A549 (cell line): ENCODE data around the gene SPOP. TPM values are rescaled to one million over a fixed set of nuclear protein-coding genes. Genes with fewer than 3 reads are reported as not detected.

Source experiments
- ATAC-seq, 2 experiments: fragments of 200-7000 bp in 1 of 2; fragments of >200 bp in 1 of 2; cut with Nextera tagmentation in 1 of 2; cut with Tn5 transposase in 1 of 2; 3 replicates each; pipeline versions ENCODE4 v1.8.0 to v1.9.1; 2018 to 2020; ENCODE audit warnings: mild to moderate bottlenecking in 1 of 2, moderate library complexity in 1 of 2
- CTCF ChIA-PET: fragments of 300-600 bp; sonication (Branson Sonifier 250); formaldehyde crosslinking; extraction: SDS; loops from one replicate; lab custom pipeline; 2021; ENCODE audit warnings: antibody characterized with exemption, inconsistent platforms; lab: Yijun Ruan, JAX
- POLR2A ChIA-PET: fragments of 350-600 bp; formaldehyde crosslinking; extraction: SDS; loops from one replicate; lab custom pipeline; 2021; ENCODE audit warnings: antibody characterized with exemption, inconsistent platforms; lab: Yijun Ruan, JAX
- DNase-seq, 2 experiments: peaks; one replicate each; pipeline versions ENCODE4 v3.0.0 to v3.0.0-alpha.2; 2011 to 2016; ENCODE audit warnings: low read depth in 1 of 2, low spot score in 1 of 2
- FAIRE-seq: peaks from 2 replicates; lab custom pipeline; 2011; peaks lifted over from hg19 to GRCh38; lab: Jason Lieb, UNC
- H3K27ac ChIP-seq, 2 experiments: fragments of >200 bp; sonication (Bioruptor Twin); formaldehyde crosslinking; 3 replicates each; pipeline ENCODE4 v1.5.1; 2016 to 2017
- H3K4me1 ChIP-seq: fragments of >200 bp; sonication (Bioruptor Twin); formaldehyde crosslinking; 3 replicates; pipeline ENCODE4 v1.6.1; 2016
- H3K4me2 ChIP-seq: fragments of >200 bp; sonication (Bioruptor Twin); formaldehyde crosslinking; 3 replicates; pipeline ENCODE4 v1.6.1; 2016
- H3K4me3 ChIP-seq: fragments of >200 bp; sonication (Bioruptor Twin); formaldehyde crosslinking; 3 replicates; pipeline ENCODE4 v1.5.1; 2016
- H3K9me3 ChIP-seq: fragments of >200 bp; sonication (Bioruptor Twin); formaldehyde crosslinking; 3 replicates; pipeline ENCODE4 v1.6.1; 2016
- ATOH8 ChIP-seq: fragments of 250-450 bp; sonication (Bioruptor Pico); IDR thresholded peaks from 2 replicates; pipeline ENCODE4 v1.5.0; 2020; ENCODE audit warnings: low read depth, mild to moderate bottlenecking, moderate library complexity
- BHLHE40 ChIP-seq: IDR thresholded peaks from 2 replicates; pipeline ENCODE4 v1.6.1; 2012; ENCODE audit warnings: low read depth, low read length, inconsistent platforms
- CBX8 ChIP-seq: fragments of 200-600 bp; sonication (generic); IDR thresholded peaks from 2 replicates; pipeline ENCODE4 v1.6.1; 2016
- FOSL2 ChIP-seq, 2 experiments: fragments of 450-650 bp in 1 of 2; fragments of >200 bp in 1 of 2; sonication (Bioruptor Twin) in 1 of 2; formaldehyde crosslinking; IDR thresholded peaks; 2 replicates each; pipeline versions ENCODE4 v1.5.0 to v1.6.1; 2016 to 2020; ENCODE audit warnings: mild to moderate bottlenecking in 1 of 2, moderate library complexity in 1 of 2
- HDAC2 ChIP-seq: fragments of 200-600 bp; sonication (generic); IDR thresholded peaks from 2 replicates; pipeline ENCODE4 v1.6.1; 2016
- HES2 ChIP-seq: fragments of >200 bp; sonication (Bioruptor Twin); formaldehyde crosslinking; IDR thresholded peaks from 2 replicates; pipeline ENCODE4 v1.6.1; 2016
- HEYL ChIP-seq: fragments of 250-450 bp; sonication (Bioruptor Pico); IDR thresholded peaks from 2 replicates; pipeline ENCODE4 v1.8.0; 2021; ENCODE audit warnings: mild to moderate bottlenecking, moderate library complexity
- HMGXB4 ChIP-seq: fragments of 250-450 bp; sonication (Bioruptor Pico); IDR thresholded peaks from 2 replicates; pipeline ENCODE4 v1.5.0; 2021; ENCODE audit warnings: mild to moderate bottlenecking, moderate library complexity, borderline replicate concordance
- JUNB ChIP-seq: fragments of >200 bp; sonication (Bioruptor Twin); formaldehyde crosslinking; IDR thresholded peaks from 2 replicates; pipeline ENCODE4 v1.6.1; 2016
- MAX ChIP-seq: IDR thresholded peaks from 2 replicates; pipeline ENCODE4 v1.6.1; 2012
- MAZ ChIP-seq: fragments of 150-350 bp; IDR thresholded peaks from 2 replicates; pipeline ENCODE4 v1.6.1; 2014; ENCODE audit warnings: antibody characterized with exemption, low read depth, low read length, borderline replicate concordance
- NPAS2 ChIP-seq: fragments of 250-450 bp; sonication (Bioruptor Pico); IDR thresholded peaks from 2 replicates; pipeline ENCODE4 v1.8.0; 2022; ENCODE audit warnings: mild to moderate bottlenecking, moderate library complexity, borderline replicate concordance
- PHF8 ChIP-seq: fragments of 200-600 bp; sonication (generic); IDR thresholded peaks from 2 replicates; pipeline ENCODE4 v1.6.1; 2016; ENCODE audit warnings: low read depth, mild to moderate bottlenecking, antibody characterized with exemption, moderate library complexity, borderline replicate concordance
- POLR2A ChIP-seq: IDR thresholded peaks from 2 replicates; pipeline ENCODE4 v1.6.1; 2012; ENCODE audit warnings: mild to moderate bottlenecking, low read length
- POLR2AphosphoS2 ChIP-seq: conservative IDR thresholded peaks from 2 replicates; pipeline ENCODE4 v1.6.1; 2012; ENCODE audit warnings: low read length, improper control_type of control experiment, inconsistent platforms
- RARB ChIP-seq: fragments of 250-450 bp; sonication (Bioruptor Pico); IDR thresholded peaks from 2 replicates; pipeline ENCODE4 v1.8.0; 2021; ENCODE audit warnings: mild to moderate bottlenecking, moderate library complexity
- RCOR1 ChIP-seq: fragments of 150-350 bp; IDR thresholded peaks from 2 replicates; pipeline ENCODE4 v1.6.1; 2014; ENCODE audit warnings: antibody characterized with exemption, low read length, low read depth
- RFX5 ChIP-seq: fragments of 450-650 bp; IDR thresholded peaks from 2 replicates; pipeline ENCODE4 v1.7.1; 2014; ENCODE audit warnings: antibody characterized with exemption, mild to moderate bottlenecking, moderate library complexity
- SMC3 ChIP-seq: fragments of >200 bp; sonication (Bioruptor Twin); formaldehyde crosslinking; IDR thresholded peaks from 3 replicates; pipeline ENCODE4 v1.6.1; 2018; ENCODE audit warnings: inconsistent platforms
- SREBF2 ChIP-seq: fragments of 450-650 bp; IDR thresholded peaks from 2 replicates; pipeline ENCODE4 v1.6.1; 2014; ENCODE audit warnings: mild to moderate bottlenecking, moderate library complexity
- ZSCAN20 ChIP-seq: fragments of 250-450 bp; sonication (Bioruptor Pico); IDR thresholded peaks from 2 replicates; pipeline ENCODE4 v1.8.0; 2022; ENCODE audit warnings: mild to moderate bottlenecking, moderate library complexity
- WGBS: methylation state at CpG from one replicate; pipeline ENCODE4 v1.1.6; 2017; ENCODE audit errors: missing lambda C conversion rate; 5-methylcytosine and 5-hydroxymethylcytosine counted together
- polyA plus RNA-seq, 4 experiments: library from polyadenylated mRNA; depleted of rRNA in 3 of 4; stranded (reverse); fragments of >200 nt; fragmentation: RNase III in 1 of 4; extraction: RNeasy Plus Mini Kit Qiagen cat#74134 plus additional on column Dnase treatment in 1 of 4; gene quantifications; 2 replicates in 3 of 4; 3 replicates in 1 of 4; pipeline ENCODE4 v1.2.3, GENCODE V29; 2011 to 2017
- TF ChIP-seq, protein P1 (sequence below): IDR thresholded peaks from 2 replicates; pipeline ENCODE4 v1.6.1; 2012
- TF ChIP-seq, protein P2 (sequence below): fragments of >200 bp; sonication (Bioruptor Twin); formaldehyde crosslinking; IDR thresholded peaks from 3 replicates; pipeline ENCODE4 v1.5.1; 2016
- TF ChIP-seq, protein P3 (sequence below): fragments of 450-650 bp; IDR thresholded peaks from 2 replicates; pipeline ENCODE4 v1.6.1; 2014; ENCODE audit warnings: antibody characterized with exemption
- TF ChIP-seq, protein P4 (sequence below): fragments of 150-350 bp; IDR thresholded peaks from 2 replicates; pipeline ENCODE4 v1.6.1; 2014; ENCODE audit warnings: low read depth, mild to moderate bottlenecking, low read length

The SPOP gene
- polyA plus RNA-seq, 2 of the 4 experiments (the other 2 are of a cell fraction): 49.5 to 57.2 TPM

DNA sequence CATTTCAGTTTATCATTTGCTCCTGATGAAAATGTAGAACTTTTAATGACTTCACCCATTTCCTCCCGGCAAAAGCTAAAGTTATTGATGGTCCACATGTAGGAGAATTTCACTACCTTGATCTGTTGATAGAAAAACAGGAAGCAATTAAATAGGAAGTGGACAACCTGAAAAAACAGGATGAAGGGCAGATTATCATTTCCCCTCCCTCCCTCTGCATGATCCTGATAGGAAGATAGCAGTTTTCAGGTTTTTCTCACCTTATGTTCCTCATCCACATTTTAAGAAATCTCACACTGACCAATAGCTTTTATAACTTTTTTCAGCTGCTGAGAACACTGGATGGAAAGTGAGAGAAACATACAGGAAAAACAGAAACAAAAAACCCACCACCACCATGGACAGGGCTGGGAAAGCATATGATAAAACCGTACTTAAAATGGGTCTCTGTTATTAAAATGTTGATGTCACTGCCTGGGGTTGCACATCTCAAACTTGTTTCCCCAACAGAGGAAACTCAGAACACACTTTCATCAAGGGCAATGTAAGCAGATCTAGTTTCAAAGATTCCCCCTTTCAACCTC, 55.9 kb downstream of the SPOP start:
- ChIA-PET CTCF (interaction anchor here (0.7 to 1.4 kb wide), 4 partner anchors 10 to 214 kb away, joined by 3 to 6 read pairs (median 4); no protein-coding TSS in a partner anchor), POLR2A (no interaction called here)
- 92% methylated on average over 2 of the region's 2 CpGs for WGBS
- no peak for ATAC-seq
- H3K9me3 ChIP-seq: no peaks in the 10 kb centered on the region
- H3K4me3 ChIP-seq: no peak overlapping the region
- DNase-seq: no peak
- H3K27ac ChIP-seq: no peak overlapping the region
- TF ChIP-seq SREBF2 (no peak), HEYL (CRISPR knock-in tag) (no peak), BHLHE40 (no peak), FOSL2 (IDR thresholded peaks at IDR 0.05) (no peak), FOSL2 (CRISPR knock-in tag; IDR thresholded peaks at IDR 0.05) (no peak), RFX5 (no peak), MAZ (no peak), ZSCAN20 (no peak), MAX (no peak), RCOR1 (no peak), HMGXB4 (CRISPR knock-in tag) (no peak), PHF8 (no peak), CBX8 (no peak), POLR2A (no peak), POLR2AphosphoS2 (no peak), ATOH8 (CRISPR knock-in tag) (no peak), JUNB (no peak), NPAS2 (CRISPR knock-in tag) (no peak), HES2 (no peak)
- TF ChIP-seq, protein P1, sequence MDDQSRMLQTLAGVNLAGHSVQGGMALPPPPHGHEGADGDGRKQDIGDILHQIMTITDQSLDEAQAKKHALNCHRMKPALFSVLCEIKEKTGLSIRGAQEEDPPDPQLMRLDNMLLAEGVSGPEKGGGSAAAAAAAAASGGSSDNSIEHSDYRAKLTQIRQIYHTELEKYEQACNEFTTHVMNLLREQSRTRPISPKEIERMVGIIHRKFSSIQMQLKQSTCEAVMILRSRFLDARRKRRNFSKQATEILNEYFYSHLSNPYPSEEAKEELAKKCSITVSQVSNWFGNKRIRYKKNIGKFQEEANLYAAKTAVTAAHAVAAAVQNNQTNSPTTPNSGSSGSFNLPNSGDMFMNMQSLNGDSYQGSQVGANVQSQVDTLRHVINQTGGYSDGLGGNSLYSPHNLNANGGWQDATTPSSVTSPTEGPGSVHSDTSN: no peak
- TF ChIP-seq, protein P2, sequence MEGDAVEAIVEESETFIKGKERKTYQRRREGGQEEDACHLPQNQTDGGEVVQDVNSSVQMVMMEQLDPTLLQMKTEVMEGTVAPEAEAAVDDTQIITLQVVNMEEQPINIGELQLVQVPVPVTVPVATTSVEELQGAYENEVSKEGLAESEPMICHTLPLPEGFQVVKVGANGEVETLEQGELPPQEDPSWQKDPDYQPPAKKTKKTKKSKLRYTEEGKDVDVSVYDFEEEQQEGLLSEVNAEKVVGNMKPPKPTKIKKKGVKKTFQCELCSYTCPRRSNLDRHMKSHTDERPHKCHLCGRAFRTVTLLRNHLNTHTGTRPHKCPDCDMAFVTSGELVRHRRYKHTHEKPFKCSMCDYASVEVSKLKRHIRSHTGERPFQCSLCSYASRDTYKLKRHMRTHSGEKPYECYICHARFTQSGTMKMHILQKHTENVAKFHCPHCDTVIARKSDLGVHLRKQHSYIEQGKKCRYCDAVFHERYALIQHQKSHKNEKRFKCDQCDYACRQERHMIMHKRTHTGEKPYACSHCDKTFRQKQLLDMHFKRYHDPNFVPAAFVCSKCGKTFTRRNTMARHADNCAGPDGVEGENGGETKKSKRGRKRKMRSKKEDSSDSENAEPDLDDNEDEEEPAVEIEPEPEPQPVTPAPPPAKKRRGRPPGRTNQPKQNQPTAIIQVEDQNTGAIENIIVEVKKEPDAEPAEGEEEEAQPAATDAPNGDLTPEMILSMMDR: no peak
- H3K4me2 ChIP-seq: no peak overlapping the region
- H3K4me1 ChIP-seq: no peaks in the 10 kb centered on the region
- no peak for FAIRE-seq

DNA sequence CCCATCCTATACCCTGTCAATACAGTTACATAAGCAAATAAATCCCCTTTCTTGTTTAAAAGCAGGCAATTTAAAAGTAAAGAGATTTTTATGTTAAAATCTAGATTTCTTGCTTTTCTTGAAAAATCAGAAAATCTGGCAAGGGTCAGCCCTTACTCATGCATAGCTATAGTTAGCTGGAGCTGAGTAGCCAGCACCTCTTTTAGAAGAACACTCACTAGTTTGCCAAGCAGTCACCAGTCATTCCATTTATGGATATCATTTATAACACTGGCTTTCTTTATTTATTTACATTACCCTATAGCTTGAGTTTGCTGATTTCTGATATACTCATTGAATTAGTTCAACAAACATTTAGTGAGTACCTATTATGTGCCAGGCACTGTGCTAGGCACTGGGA, 56.5 kb downstream of the SPOP start:
- DNase-seq (no peak), FAIRE-seq (peak; percentile 32), ATAC-seq (no peak)
- Histone ChIP-seq H3K4me2 (no peak overlapping the region), H3K4me3 (no peak overlapping the region), H3K9me3 (no peaks in the 10 kb centered on the region), H3K4me1 (no peaks in the 10 kb centered on the region), H3K27ac (no peak overlapping the region)
- ChIA-PET POLR2A (no interaction called here), CTCF (interaction anchor here (0.7 to 1.4 kb wide), 5 partner anchors 11 to 375 kb away, joined by 3 to 6 read pairs (median 3); no protein-coding TSS in a partner anchor)
- TF ChIP-seq JUNB (no peak), RARB (CRISPR knock-in tag) (no peak), HDAC2 (no peak), FOSL2 (IDR thresholded peaks at IDR 0.05) (no peak), FOSL2 (CRISPR knock-in tag; IDR thresholded peaks at IDR 0.05) (no peak), HMGXB4 (CRISPR knock-in tag) (no peak), CBX8 (no peak), SMC3 (no peak)
- TF ChIP-seq, protein P3, sequence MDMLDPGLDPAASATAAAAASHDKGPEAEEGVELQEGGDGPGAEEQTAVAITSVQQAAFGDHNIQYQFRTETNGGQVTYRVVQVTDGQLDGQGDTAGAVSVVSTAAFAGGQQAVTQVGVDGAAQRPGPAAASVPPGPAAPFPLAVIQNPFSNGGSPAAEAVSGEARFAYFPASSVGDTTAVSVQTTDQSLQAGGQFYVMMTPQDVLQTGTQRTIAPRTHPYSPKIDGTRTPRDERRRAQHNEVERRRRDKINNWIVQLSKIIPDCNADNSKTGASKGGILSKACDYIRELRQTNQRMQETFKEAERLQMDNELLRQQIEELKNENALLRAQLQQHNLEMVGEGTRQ: no peak
- TF ChIP-seq, protein P4, sequence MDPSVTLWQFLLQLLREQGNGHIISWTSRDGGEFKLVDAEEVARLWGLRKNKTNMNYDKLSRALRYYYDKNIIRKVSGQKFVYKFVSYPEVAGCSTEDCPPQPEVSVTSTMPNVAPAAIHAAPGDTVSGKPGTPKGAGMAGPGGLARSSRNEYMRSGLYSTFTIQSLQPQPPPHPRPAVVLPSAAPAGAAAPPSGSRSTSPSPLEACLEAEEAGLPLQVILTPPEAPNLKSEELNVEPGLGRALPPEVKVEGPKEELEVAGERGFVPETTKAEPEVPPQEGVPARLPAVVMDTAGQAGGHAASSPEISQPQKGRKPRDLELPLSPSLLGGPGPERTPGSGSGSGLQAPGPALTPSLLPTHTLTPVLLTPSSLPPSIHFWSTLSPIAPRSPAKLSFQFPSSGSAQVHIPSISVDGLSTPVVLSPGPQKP: no peak
